C4-2B (cell line): ENCODE measurements around the gene WDR37.

ENCODE experiments used
- CTCF ChIP-seq: fragments of 450-650 bp; conservative IDR thresholded peaks from 2 replicates; pipeline ENCODE4 v1.5.1; 2017; ENCODE audit warnings: mild to moderate bottlenecking
- ZFX ChIP-seq: fragments of 450-650 bp; IDR thresholded peaks from 2 replicates; pipeline ENCODE4 v1.6.1; 2017

- no peak for TF ChIP-seq CTCF
- no peak for TF ChIP-seq ZFX
These were observed 58.8 kb downstream of the WDR37 start for GRCh38 chr10:1114719-1115606.
